Measurements from ENCODE around the gene FOSB. TPM values are rescaled to one million over a fixed set of nuclear protein-coding genes. Genes with fewer than 3 reads are reported as not detected.
A peak's percentile ranks its signal among the peaks of the same experiment; 100 is the strongest.

The FOSB gene
- polyA plus RNA-seq, 2 of the 4 experiments (the other 2 are of a cell fraction) = 0.57 to 48.8 TPM

GRCh38 chr19:45512881-45513483 is 45.2 kb downstream of the FOSB start:
- Histone ChIP-seq H3K4me1 (peaks cover 70% of the 10 kb centered on the region), H3K9me3 (no peaks in the 10 kb centered on the region), H3K4me3 (no peak overlapping the region), H3K4me2 (peak overlapping the region; percentile 72; the same call in 1 of the 3 replicates), H3K27ac (peak overlapping the region in 1 of 2 experiments; percentile 83; a peak in 3 of 6 replicates)
- peak; percentile 40 for TF ChIP-seq ZFP36 (IDR thresholded peaks at IDR 0.05; ENCODE audit: borderline replicate concordance, partially characterized antibody)
- no peak for TF ChIP-seq ESRRA (IDR thresholded peaks at IDR 0.05; ENCODE audit: borderline replicate concordance, low read length)
- FAIRE-seq = no peak
- DNase-seq (ENCODE audit: low read depth in 1 of 2, low spot score in 1 of 2) = no peak
- 84% methylated on average over 6 of the region's 6 CpGs for WGBS (ENCODE audit: missing lambda C conversion rate)
- no peak for ATAC-seq
- ChIA-PET CTCF (interaction anchor here (0.6 to 5.8 kb wide), 5 partner anchors 18 to 129 kb away, joined by 3 to 43 read pairs (median 6); no protein-coding TSS in a partner anchor), POLR2A (no interaction called here)

- H3K4me3 ChIP-seq = no peak overlapping the region
- 28% methylated on average over 11 of the region's 13 CpGs for WGBS (ENCODE audit: missing lambda C conversion rate)
- POLR2A ChIA-PET = interaction anchor here (1.5 kb wide), 1 partner anchor 128 kb away, joined by 4 read pairs; no protein-coding TSS in a partner anchor
Measured at GRCh38 chr19:45514376-45515051, 46.7 kb downstream of the FOSB start.

DNA sequence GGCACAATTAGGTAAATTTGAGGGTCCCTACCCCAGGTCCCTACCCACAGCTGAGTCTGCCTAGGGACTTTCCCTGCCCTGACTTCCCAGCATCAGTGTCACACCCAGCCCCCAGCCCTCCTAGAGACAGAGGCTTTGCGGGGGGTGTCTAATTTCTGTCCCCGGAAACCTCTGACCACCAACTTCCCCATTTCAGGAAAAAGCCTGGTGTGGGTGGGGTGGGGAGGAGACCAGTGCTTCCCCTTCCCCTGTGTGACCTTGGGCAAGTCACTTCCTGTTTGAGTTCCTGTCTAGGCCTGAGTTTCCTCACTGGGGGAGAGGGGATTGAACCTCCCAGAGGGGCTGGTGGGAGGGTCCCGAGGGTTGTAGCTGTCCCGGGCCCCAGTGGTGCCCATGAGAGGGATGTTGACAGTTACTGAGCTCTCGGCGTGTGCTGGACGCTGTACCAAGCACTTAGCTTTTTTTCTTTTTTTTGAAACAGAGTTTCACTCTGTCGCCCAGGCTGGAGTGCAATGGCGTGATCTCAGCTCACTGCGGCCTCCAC is 47.4 kb downstream of the FOSB start:
- H3K4me3 ChIP-seq = no peak overlapping the region
- DNase-seq (ENCODE audit: low read depth in 1 of 2, low spot score in 1 of 2) (no peak), FAIRE-seq (no peak), ATAC-seq (no peak)
- peak overlapping the region; percentile 72 for H3K4me2 ChIP-seq
- H3K9me3 ChIP-seq = no peaks in the 10 kb centered on the region
- H3K27ac ChIP-seq = peak overlapping the region; percentile 63 to 83
- ChIA-PET POLR2A (interaction anchor here (1.5 kb wide), 1 partner anchor 127 kb away, joined by 4 read pairs; no protein-coding TSS in a partner anchor), CTCF (interaction anchor here (0.6 to 5.8 kb wide), 14 partner anchors 9 to 163 kb away, joined by 3 to 43 read pairs (median 6); no protein-coding TSS in a partner anchor)
- H3K4me1 ChIP-seq = peaks cover 69% of the 10 kb centered on the region
- 93% methylated on average over 10 of the region's 10 CpGs for WGBS (ENCODE audit: missing lambda C conversion rate)
- TF ChIP-seq PHF8 (IDR thresholded peaks at IDR 0.05; ENCODE audit: borderline replicate concordance, low read depth) (no peak), RARB (CRISPR knock-in tag; IDR thresholded peaks at IDR 0.05) (no peak), KDM1A (IDR thresholded peaks at IDR 0.05; ENCODE audit: low read depth) (no peak), NFE2L2 (conservative IDR thresholded peaks at IDR 0.05; ENCODE audit: low read length) (no peak), SREBF2 (IDR thresholded peaks at IDR 0.05) (no peak), HDAC2 (IDR thresholded peaks at IDR 0.05) (no peak), CTCF (IDR thresholded peaks at IDR 0.05) (no peak), GATA3 (IDR thresholded peaks at IDR 0.05; ENCODE audit: borderline replicate concordance) (no peak), JUN (IDR thresholded peaks at IDR 0.05) (no peak), HOXA7 (CRISPR knock-in tag; IDR thresholded peaks at IDR 0.05) (no peak), JUNB (IDR thresholded peaks at IDR 0.05) (no peak)
- TF ChIP-seq, protein P1, sequence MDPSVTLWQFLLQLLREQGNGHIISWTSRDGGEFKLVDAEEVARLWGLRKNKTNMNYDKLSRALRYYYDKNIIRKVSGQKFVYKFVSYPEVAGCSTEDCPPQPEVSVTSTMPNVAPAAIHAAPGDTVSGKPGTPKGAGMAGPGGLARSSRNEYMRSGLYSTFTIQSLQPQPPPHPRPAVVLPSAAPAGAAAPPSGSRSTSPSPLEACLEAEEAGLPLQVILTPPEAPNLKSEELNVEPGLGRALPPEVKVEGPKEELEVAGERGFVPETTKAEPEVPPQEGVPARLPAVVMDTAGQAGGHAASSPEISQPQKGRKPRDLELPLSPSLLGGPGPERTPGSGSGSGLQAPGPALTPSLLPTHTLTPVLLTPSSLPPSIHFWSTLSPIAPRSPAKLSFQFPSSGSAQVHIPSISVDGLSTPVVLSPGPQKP (IDR thresholded peaks at IDR 0.05; ENCODE audit: low read depth, low read length) = no peak

More at GRCh38 chr19:45514376-45515051, 46.7 kb downstream of the FOSB start:
- peak overlapping the region; percentile 72 for H3K4me2 ChIP-seq
- FAIRE-seq (no peak), ATAC-seq (peak; percentile 44 to 53; a peak in 4 of 6 replicates), DNase-seq (ENCODE audit: low read depth in 1 of 2, low spot score in 1 of 2) (peak in 1 of 2 experiments; percentile 54)
- peak overlapping the region; percentile 63 to 83 for H3K27ac ChIP-seq
- H3K4me1 ChIP-seq = peaks cover 75% of the 10 kb centered on the region
- no peaks in the 10 kb centered on the region for H3K9me3 ChIP-seq
- TF ChIP-seq JUN (IDR thresholded peaks at IDR 0.05) = 0 out of 5 replicates have a peak, but pooled peaks of 1 of the 2 experiments have one; percentile 45
- TF ChIP-seq HMGXB4 (CRISPR knock-in tag; IDR thresholded peaks at IDR 0.05; ENCODE audit: borderline replicate concordance) = no peak
- no peak for TF ChIP-seq RAD21 (conservative IDR thresholded peaks at IDR 0.05 in 1 of 2, IDR thresholded peaks at IDR 0.05 in 1 of 2)
- peak; percentile 17; the same call in 1 of the 2 replicates for TF ChIP-seq KDM1A (IDR thresholded peaks at IDR 0.05; ENCODE audit: low read depth)
- TF ChIP-seq CTCF (IDR thresholded peaks at IDR 0.05) = 0 out of 3 replicates have a peak, but pooled peaks have one; percentile 10
- TF ChIP-seq MAFK (IDR thresholded peaks at IDR 0.05; ENCODE audit: partially characterized antibody) = no peak
- TF ChIP-seq ZFP36 (IDR thresholded peaks at IDR 0.05; ENCODE audit: borderline replicate concordance, partially characterized antibody) = peak; percentile 91
- TF ChIP-seq SMC3 (IDR thresholded peaks at IDR 0.05) = no peak
- no peak for TF ChIP-seq GATA3 (IDR thresholded peaks at IDR 0.05; ENCODE audit: borderline replicate concordance)
- TF ChIP-seq RCOR1 (IDR thresholded peaks at IDR 0.05; ENCODE audit: low read depth, low read length) = no peak
- CTCF ChIA-PET = interaction anchor here (1.0 to 5.8 kb wide), 8 partner anchors 9 to 128 kb away, joined by 3 to 43 read pairs (median 8); no protein-coding TSS in a partner anchor
